WTC11 (cell line): ENCODE results near the gene FOXL2.

ENCODE experiments used
- CTCF ChIP-seq: fragments of 200-600 bp; IDR thresholded peaks from 2 replicates; pipeline ENCODE4 v1.8.0; 2022; ENCODE audit warnings: antibody characterized with exemption
- ETV6 ChIP-seq: sonication (generic); formaldehyde crosslinking; IDR thresholded peaks from 2 replicates; pipeline ENCODE4 v1.8.1; 2022; ENCODE audit warnings: mild to moderate bottlenecking, missing genetic modification reagents
- GRHL2 ChIP-seq: fragments of 250-450 bp; sonication (Bioruptor Pico); IDR thresholded peaks from 2 replicates; pipeline ENCODE4 v1.8.0; 2022; ENCODE audit warnings: mild to moderate bottlenecking, moderate library complexity; ENCODE audit not compliant: insufficient replicate concordance, severe bottlenecking
- IRF2 ChIP-seq: sonication (generic); formaldehyde crosslinking; IDR thresholded peaks from 2 replicates; pipeline ENCODE4 v1.8.0; 2022; ENCODE audit warnings: low read depth, missing genetic modification reagents, borderline replicate concordance
- NFYB ChIP-seq: sonication (generic); formaldehyde crosslinking; conservative IDR thresholded peaks from 2 replicates; pipeline ENCODE4 v1.8.0; 2022; ENCODE audit warnings: low read depth, missing genetic modification reagents
- NR1H2 ChIP-seq: sonication (generic); formaldehyde crosslinking; IDR thresholded peaks from 2 replicates; pipeline ENCODE4 v1.9.0; 2021; ENCODE audit warnings: mild to moderate bottlenecking, moderate library complexity, missing genetic modification reagents
- TF ChIP-seq, protein P1 (sequence below): sonication (generic); formaldehyde crosslinking; IDR thresholded peaks from 2 replicates; pipeline ENCODE4 v1.8.1; 2022; ENCODE audit warnings: low read depth, missing genetic modification reagents, borderline replicate concordance

DNA sequence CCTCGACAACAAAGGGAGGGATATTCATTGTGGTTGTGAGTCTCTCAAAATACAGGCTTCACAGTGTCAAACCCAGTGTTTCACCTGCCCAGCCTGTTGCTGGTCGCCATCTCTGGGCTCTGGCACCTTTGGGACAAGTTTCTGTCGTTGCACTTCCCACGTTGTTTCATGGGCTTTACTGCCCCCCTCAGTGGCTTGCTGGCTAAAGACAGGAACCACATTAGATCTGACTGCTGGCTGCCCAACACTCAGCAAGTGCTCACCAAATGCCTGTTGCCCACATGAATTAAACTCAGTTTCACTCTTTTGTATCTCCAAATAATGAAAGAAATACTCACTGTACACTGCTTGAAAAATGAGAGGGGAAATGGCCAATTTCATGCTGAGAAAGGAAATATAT is 27.6 kb downstream of the FOXL2 start:
- TF ChIP-seq NFYB (no peak), CTCF (no peak), ETV6 (CRISPR knock-in tag) (no peak), NR1H2 (CRISPR knock-in tag) (no peak), GRHL2 (CRISPR knock-in tag) (no peak), IRF2 (CRISPR knock-in tag) (no peak)
- TF ChIP-seq, protein P1, sequence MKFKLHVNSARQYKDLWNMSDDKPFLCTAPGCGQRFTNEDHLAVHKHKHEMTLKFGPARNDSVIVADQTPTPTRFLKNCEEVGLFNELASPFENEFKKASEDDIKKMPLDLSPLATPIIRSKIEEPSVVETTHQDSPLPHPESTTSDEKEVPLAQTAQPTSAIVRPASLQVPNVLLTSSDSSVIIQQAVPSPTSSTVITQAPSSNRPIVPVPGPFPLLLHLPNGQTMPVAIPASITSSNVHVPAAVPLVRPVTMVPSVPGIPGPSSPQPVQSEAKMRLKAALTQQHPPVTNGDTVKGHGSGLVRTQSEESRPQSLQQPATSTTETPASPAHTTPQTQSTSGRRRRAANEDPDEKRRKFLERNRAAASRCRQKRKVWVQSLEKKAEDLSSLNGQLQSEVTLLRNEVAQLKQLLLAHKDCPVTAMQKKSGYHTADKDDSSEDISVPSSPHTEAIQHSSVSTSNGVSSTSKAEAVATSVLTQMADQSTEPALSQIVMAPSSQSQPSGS (CRISPR knock-in tag), result no peak
